DOHH2 (cell line): ENCODE data around the gene ZNF436.

Experiments
- H3F3A ChIP-seq: fragments of 200-600 bp; sonication (generic), shearing (Covaris generic); 2 replicates; pipeline ENCODE4 v1.6.0; 2016; ENCODE audit warnings: antibody characterized with exemption, mild to moderate bottlenecking; ENCODE audit not compliant: control insufficient read depth, insufficient read depth
- H3K27ac ChIP-seq: fragments of 200-600 bp; sonication (generic); 2 replicates; pipeline ENCODE4 v1.5.1; 2014; ENCODE audit warnings: low read depth, mild to moderate bottlenecking, low read length, moderate library complexity
- H3K27me3 ChIP-seq: fragments of 200-600 bp; sonication (generic); 2 replicates; pipeline ENCODE4 v1.6.1; 2014; ENCODE audit warnings: mild to moderate bottlenecking, low read length, mixed read lengths; ENCODE audit not compliant: control insufficient read depth
- H3K36me3 ChIP-seq: fragments of 200-600 bp; sonication (generic); 2 replicates; pipeline ENCODE4 v1.6.1; 2014; ENCODE audit warnings: mild to moderate bottlenecking, low read length, moderate library complexity, mixed read lengths; ENCODE audit not compliant: control insufficient read depth
- H3K4me1 ChIP-seq: fragments of 200-600 bp; sonication (generic); 2 replicates; pipeline ENCODE4 v1.6.1; 2014; ENCODE audit warnings: mild to moderate bottlenecking, low read length, mixed read lengths; ENCODE audit not compliant: control insufficient read depth
- H3K4me2 ChIP-seq: fragments of 200-600 bp; sonication (generic); 2 replicates; pipeline ENCODE4 v1.6.0; 2014; ENCODE audit warnings: mild to moderate bottlenecking, low read length, moderate library complexity
- H3K4me3 ChIP-seq: fragments of 200-600 bp; sonication (generic); 2 replicates; pipeline ENCODE4 v1.5.1; 2014; ENCODE audit warnings: mild to moderate bottlenecking, low read length, mixed read lengths
- H3K79me2 ChIP-seq: fragments of 200-600 bp; sonication (generic); 2 replicates; pipeline ENCODE4 v1.6.1; 2014; ENCODE audit warnings: mild to moderate bottlenecking, low read length, mixed read lengths; ENCODE audit not compliant: control insufficient read depth
- H3K9me2 ChIP-seq: fragments of 200-600 bp; sonication (generic); replicated peaks from 2 replicates; pipeline ENCODE4 v1.6.1; 2014; ENCODE audit warnings: mild to moderate bottlenecking, low read length, mixed read lengths; ENCODE audit not compliant: control insufficient read depth
- H3K9me3 ChIP-seq: fragments of 200-600 bp; sonication (generic); 2 replicates; pipeline ENCODE4 v1.6.1; 2014; ENCODE audit warnings: antibody characterized with exemption, low read length, mixed read lengths; ENCODE audit not compliant: control insufficient read depth, insufficient read depth
- H4K20me1 ChIP-seq: fragments of 200-600 bp; sonication (generic); 2 replicates; pipeline ENCODE4 v1.6.0; 2014; ENCODE audit warnings: low read depth, mild to moderate bottlenecking, antibody characterized with exemption, low read length, moderate library complexity; ENCODE audit not compliant: control insufficient read depth, insufficient read depth
- EZH2phosphoT487 ChIP-seq: fragments of 200-600 bp; sonication (generic); IDR thresholded peaks from 2 replicates; pipeline ENCODE4 v1.6.1; 2017; ENCODE audit warnings: borderline replicate concordance, mild to moderate bottlenecking, antibody characterized with exemption, low read length, moderate library complexity, mixed read lengths
- TF ChIP-seq, protein P1 (sequence below): fragments of 200-600 bp; sonication (generic); IDR thresholded peaks from one replicate; pipeline ENCODE4 v1.5.1; 2014; ENCODE audit warnings: antibody characterized with exemption, mild to moderate bottlenecking, low read depth, low read length; ENCODE audit not compliant: poor library complexity, severe bottlenecking

The ZNF436 gene

GRCh38 chr1:23416964-23417363, 47.3 kb upstream of the ZNF436 start:
- Histone ChIP-seq H3F3A (no peaks in the 10 kb centered on the region), H3K9me2 (no peaks in the 10 kb centered on the region), H3K4me2 (no peak overlapping the region), H3K36me3 (no peaks in the 10 kb centered on the region), H4K20me1 (no peaks in the 10 kb centered on the region), H3K4me1 (no peaks in the 10 kb centered on the region), H3K27ac (no peak overlapping the region), H3K9me3 (no peaks in the 10 kb centered on the region), H3K79me2 (no peaks in the 10 kb centered on the region), H3K27me3 (peaks cover 12% of the 10 kb centered on the region; the same call in 1 of the 2 replicates), H3K4me3 (no peak overlapping the region)
- TF ChIP-seq EZH2phosphoT487, result no peak
- TF ChIP-seq, protein P1, sequence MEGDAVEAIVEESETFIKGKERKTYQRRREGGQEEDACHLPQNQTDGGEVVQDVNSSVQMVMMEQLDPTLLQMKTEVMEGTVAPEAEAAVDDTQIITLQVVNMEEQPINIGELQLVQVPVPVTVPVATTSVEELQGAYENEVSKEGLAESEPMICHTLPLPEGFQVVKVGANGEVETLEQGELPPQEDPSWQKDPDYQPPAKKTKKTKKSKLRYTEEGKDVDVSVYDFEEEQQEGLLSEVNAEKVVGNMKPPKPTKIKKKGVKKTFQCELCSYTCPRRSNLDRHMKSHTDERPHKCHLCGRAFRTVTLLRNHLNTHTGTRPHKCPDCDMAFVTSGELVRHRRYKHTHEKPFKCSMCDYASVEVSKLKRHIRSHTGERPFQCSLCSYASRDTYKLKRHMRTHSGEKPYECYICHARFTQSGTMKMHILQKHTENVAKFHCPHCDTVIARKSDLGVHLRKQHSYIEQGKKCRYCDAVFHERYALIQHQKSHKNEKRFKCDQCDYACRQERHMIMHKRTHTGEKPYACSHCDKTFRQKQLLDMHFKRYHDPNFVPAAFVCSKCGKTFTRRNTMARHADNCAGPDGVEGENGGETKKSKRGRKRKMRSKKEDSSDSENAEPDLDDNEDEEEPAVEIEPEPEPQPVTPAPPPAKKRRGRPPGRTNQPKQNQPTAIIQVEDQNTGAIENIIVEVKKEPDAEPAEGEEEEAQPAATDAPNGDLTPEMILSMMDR, result no peak

- H3K27me3 ChIP-seq, result peaks cover 2% of the 10 kb centered on the region; the same call in 1 of the 2 replicates
- peaks cover 5% of the 10 kb centered on the region for H3K4me1 ChIP-seq
- H3K4me3 ChIP-seq, result no peak overlapping the region
- no peaks in the 10 kb centered on the region for H4K20me1 ChIP-seq
- H3K79me2 ChIP-seq, result no peaks in the 10 kb centered on the region
- H3K9me3 ChIP-seq, result no peaks in the 10 kb centered on the region
- H3K4me2 ChIP-seq, result no peak overlapping the region
- H3F3A ChIP-seq, result no peaks in the 10 kb centered on the region
- H3K9me2 ChIP-seq, result no peaks in the 10 kb centered on the region
- H3K36me3 ChIP-seq, result no peaks in the 10 kb centered on the region
- TF ChIP-seq EZH2phosphoT487, result no peak
- TF ChIP-seq, protein P1, result no peak
- H3K27ac ChIP-seq, result no peak overlapping the region
Measured at GRCh38 chr1:23408797-23409290, 39.2 kb upstream of the ZNF436 start.

GRCh38 chr1:23407016-23407630, 37.5 kb upstream of the ZNF436 start:
- Histone ChIP-seq H3K79me2 (no peaks in the 10 kb centered on the region), H3F3A (no peaks in the 10 kb centered on the region), H3K9me3 (no peaks in the 10 kb centered on the region), H3K4me2 (no peak overlapping the region), H3K27ac (no peak overlapping the region), H3K9me2 (no peaks in the 10 kb centered on the region), H3K27me3 (peaks cover 2% of the 10 kb centered on the region; the same call in 1 of the 2 replicates), H3K36me3 (no peaks in the 10 kb centered on the region), H3K4me1 (peaks cover 7% of the 10 kb centered on the region), H3K4me3 (no peak overlapping the region), H4K20me1 (no peaks in the 10 kb centered on the region)
- TF ChIP-seq, protein P1, result no peak

DNA sequence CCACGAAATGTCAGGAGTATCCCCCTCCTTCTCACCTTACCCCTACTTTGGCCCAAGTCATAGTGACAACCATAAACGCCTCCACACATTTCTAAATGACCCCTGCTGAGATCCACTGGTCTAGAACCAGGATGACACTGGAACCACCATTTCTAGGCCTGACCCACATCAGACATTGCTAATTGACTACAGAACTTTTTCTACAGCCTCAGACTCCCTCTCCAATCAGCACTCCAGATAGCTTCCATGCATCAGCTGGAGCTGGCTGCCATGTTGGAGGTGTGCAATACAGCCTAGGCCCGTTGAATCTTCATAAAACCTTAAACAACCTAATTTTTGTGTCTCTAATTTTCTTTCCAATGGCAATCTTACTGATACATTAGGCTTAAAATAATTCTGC, 36.3 kb upstream of the ZNF436 start:
- H3K4me2 ChIP-seq, result no peak overlapping the region
- H3K79me2 ChIP-seq, result no peaks in the 10 kb centered on the region
- no peak overlapping the region for H3K4me3 ChIP-seq
- no peak overlapping the region for H3K27ac ChIP-seq
- H3F3A ChIP-seq, result no peaks in the 10 kb centered on the region
- H3K9me2 ChIP-seq, result no peaks in the 10 kb centered on the region
- H3K27me3 ChIP-seq, result peaks cover 5% of the 10 kb centered on the region; the same call in 1 of the 2 replicates
- TF ChIP-seq, protein P1, result no peak
- TF ChIP-seq EZH2phosphoT487, result no peak
- no peaks in the 10 kb centered on the region for H3K36me3 ChIP-seq
- no peaks in the 10 kb centered on the region for H4K20me1 ChIP-seq
- peaks cover 7% of the 10 kb centered on the region for H3K4me1 ChIP-seq
- H3K9me3 ChIP-seq, result no peaks in the 10 kb centered on the region
